Measurements from ENCODE around the gene PSAT1. TPM values are rescaled to one million over a fixed set of nuclear protein-coding genes. Genes with fewer than 3 reads are reported as not detected.
A peak's percentile ranks its signal among the peaks of the same experiment; 100 is the strongest.

PSAT1 gene
- total and polyA plus RNA-seq, 2 of the 13 experiments (the other 11 are each of a cell fraction or from before 2014, with no cell fraction given): 135 to 229 TPM

GRCh38 chr9:78296893-78297671 lies at the start of gene PSAT1 (continued):
- TF ChIP-seq WIZ (CRISPR knock-in tag; IDR thresholded peaks at IDR 0.05) (no peak), ZBTB38 (CRISPR knock-in tag; IDR thresholded peaks at IDR 0.05) (peak; percentile 47), ETV6 (CRISPR knock-in tag; conservative IDR thresholded peaks at IDR 0.05) (peak; percentile 64; the same call in 1 of the 2 replicates), RARG (CRISPR knock-in tag; IDR thresholded peaks at IDR 0.05; ENCODE audit: low read depth) (no peak; the same call in 1 of the 2 replicates), THAP9 (CRISPR knock-in tag; IDR thresholded peaks at IDR 0.05; ENCODE audit: borderline replicate concordance) (peak; percentile 66; the same call in 1 of the 2 replicates), ZNF225 (CRISPR knock-in tag; IDR thresholded peaks at IDR 0.05) (peak; percentile 82), ZNF644 (CRISPR knock-in tag; IDR thresholded peaks at IDR 0.05; ENCODE audit: low read depth) (no peak), TOE1 (CRISPR knock-in tag; IDR thresholded peaks at IDR 0.05) (no peak), SRSF9 (IDR thresholded peaks at IDR 0.05; ENCODE audit: borderline replicate concordance, insufficient read depth, low read depth, low read length, poor library complexity, severe bottlenecking) (no peak), KLF12 (CRISPR knock-in tag; IDR thresholded peaks at IDR 0.05; ENCODE audit: borderline replicate concordance) (peak; percentile 83; the same call in 1 of the 2 replicates), U2AF1 (optimal IDR thresholded peaks at IDR 0.05; ENCODE audit: low read depth, low read length) (peak; percentile 83), ZNF33A (CRISPR knock-in tag; IDR thresholded peaks at IDR 0.05; ENCODE audit: borderline replicate concordance) (no peak), ARNT (IDR thresholded peaks at IDR 0.05) (no peak), TAF15 (IDR thresholded peaks at IDR 0.05; ENCODE audit: low read depth, low read length, poor library complexity, severe bottlenecking) (peak; percentile 22), CENPBD1 (CRISPR knock-in tag; IDR thresholded peaks at IDR 0.05; ENCODE audit: borderline replicate concordance, low read depth) (no peak), ZNF34 (CRISPR knock-in tag; IDR thresholded peaks at IDR 0.05; ENCODE audit: borderline replicate concordance) (no peak), ASH2L (IDR thresholded peaks at IDR 0.05; ENCODE audit: insufficient read length, low read depth, low read length) (peak; percentile 78), ZBTB14 (CRISPR knock-in tag; IDR thresholded peaks at IDR 0.05) (peak; percentile 76)
- TF ChIP-seq, protein P1, sequence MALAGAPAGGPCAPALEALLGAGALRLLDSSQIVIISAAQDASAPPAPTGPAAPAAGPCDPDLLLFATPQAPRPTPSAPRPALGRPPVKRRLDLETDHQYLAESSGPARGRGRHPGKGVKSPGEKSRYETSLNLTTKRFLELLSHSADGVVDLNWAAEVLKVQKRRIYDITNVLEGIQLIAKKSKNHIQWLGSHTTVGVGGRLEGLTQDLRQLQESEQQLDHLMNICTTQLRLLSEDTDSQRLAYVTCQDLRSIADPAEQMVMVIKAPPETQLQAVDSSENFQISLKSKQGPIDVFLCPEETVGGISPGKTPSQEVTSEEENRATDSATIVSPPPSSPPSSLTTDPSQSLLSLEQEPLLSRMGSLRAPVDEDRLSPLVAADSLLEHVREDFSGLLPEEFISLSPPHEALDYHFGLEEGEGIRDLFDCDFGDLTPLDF (CRISPR knock-in tag; IDR thresholded peaks at IDR 0.05): peak; percentile 83
- TF ChIP-seq, protein P2, sequence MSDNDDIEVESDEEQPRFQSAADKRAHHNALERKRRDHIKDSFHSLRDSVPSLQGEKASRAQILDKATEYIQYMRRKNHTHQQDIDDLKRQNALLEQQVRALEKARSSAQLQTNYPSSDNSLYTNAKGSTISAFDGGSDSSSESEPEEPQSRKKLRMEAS (IDR thresholded peaks at IDR 0.05): peak; percentile 74

Data from HepG2 (cell line).